Activated CD4-positive, alpha-beta T cell treated with anti-CD3 and anti-CD28 coated beads, Interleukin-10, Interleukin-2, amounts not matched to agents 100 ng/mL and 50 ng/mL, durations not matched to agents 16 hours and 8 hours (primary cell): Measurements from ENCODE around the gene TRPM1.

Source experiments
- DNase-seq: peaks from one replicate; pipeline ENCODE4 v3.0.0-alpha.2; 2020

The TRPM1 gene

DNA sequence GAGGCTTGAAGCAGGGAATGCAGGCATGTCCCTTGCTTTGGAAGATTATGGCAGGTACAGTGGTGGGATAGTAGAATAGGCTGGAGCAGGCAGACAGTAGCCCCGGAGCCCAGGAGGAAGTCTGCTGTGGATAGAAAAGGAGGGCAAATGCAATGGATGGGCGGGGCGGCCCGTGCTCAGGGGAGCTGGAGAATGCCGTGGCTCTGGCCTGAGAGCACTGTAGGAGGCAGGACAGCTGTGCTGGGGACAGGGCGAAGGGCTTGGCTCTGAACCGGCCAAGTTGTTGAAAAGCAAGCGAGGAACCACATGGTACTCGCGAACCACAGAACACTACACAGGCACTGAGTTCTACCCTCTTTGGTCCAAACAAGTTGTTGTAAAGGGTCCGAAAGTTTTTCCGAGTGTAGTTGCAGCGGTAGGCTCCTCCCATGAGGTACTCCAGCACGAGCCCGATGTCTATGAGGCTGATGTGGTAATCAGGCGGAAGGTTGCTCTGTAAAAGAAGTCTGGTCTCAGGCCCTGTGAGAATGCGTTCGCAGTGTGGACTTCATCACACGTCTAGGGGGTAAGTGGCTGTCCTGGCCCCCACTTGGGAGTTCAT, 54.7 kb downstream of the TRPM1 start:
- DNase-seq, result no peak

- no peak for DNase-seq
These were observed 55.9 kb downstream of the TRPM1 start for GRCh38 chr15:31045606-31046005.

- no peak for DNase-seq
These were observed 58.8 kb downstream of the TRPM1 start for GRCh38 chr15:31042751-31043150.

- DNase-seq, result no peak
These were observed 59.9 kb downstream of the TRPM1 start for GRCh38 chr15:31041610-31042009.

DNA sequence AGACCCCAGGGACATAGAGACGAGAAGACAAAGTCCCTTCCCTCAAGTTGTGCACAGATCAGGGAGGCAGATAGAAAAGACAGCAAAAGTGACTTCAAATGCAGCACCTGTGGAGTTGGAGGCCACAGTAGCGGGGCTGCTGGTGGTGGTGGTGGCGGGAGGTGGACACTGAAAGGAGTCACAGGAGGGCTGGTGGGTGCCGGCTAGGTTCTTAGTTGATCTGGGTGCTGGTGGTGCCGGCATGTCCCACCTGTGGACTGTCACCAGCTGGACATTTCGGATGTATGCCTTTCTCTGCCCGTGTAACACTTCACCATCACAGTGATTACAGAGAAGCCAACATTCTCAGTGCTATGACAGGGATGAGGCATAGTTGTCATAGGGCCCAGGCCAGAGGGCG, 60.9 kb downstream of the TRPM1 start:
- no peak for DNase-seq

DNA sequence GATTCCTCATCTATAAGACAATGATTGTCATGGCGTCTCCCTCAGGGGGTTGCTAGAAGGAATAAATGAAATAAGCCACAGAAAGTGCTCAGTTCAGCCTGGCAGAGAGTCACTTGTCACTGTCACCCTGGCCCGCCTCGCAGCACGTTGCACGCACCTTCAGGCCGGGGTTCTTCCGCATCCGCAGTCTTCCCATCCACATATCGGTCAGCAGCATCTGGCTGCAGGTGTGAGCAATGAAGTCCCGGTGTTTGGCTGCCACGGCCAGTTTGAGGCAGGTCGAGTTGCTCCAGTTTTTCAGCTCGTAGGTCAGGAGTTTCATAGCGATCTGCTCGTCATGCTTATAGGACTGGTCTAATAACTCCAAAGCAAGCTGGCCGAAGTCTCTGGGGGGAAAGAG, 61.6 kb downstream of the TRPM1 start:
- no peak for DNase-seq

GRCh38 chr15:31037731-31038477, 63.6 kb downstream of the TRPM1 start:
- no peak for DNase-seq

GRCh38 chr15:31036783-31037182, 64.7 kb downstream of the TRPM1 start:
- DNase-seq, result no peak

DNA sequence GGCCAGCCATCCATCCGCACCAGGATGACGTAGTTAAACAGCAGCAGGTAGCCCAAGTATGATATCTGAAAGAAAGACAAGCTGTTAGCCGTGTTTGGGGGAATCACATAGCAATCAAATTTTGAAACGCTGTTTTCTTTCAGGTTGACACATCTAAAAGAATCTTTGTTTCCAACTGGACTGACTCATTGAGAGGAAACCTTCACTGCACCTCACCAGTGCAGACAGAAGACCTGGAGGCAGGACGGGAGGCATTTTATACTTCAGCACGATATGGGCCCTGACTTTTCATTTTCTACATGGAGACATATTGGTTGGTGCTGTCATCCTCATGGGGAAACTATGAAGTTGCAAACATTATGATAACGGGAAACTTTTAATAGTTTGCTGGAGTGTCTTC, 65.9 kb downstream of the TRPM1 start:
- no peak for DNase-seq

GRCh38 chr15:31034152-31034551, 67.4 kb downstream of the TRPM1 start:
- DNase-seq, result no peak

DNA sequence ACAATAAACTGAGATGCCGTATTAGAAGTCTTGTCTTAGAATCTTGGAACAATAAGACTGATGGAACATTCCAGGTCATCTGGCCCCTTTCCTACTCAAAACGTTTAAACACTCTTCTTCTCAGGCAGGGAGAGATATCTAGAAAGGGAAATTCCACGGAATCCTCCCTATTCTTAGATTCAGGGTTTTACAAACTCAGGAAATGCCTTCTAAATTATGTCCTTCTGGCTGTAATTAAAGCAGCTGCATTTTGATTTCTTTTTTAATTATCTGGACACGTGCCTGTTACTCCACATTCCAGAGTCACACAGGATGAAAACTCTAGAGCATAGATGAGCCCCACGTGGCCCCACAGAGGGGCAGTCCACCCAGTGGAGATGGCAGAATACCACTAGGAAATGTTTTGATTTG, 68.6 kb downstream of the TRPM1 start:
- DNase-seq, result no peak

GRCh38 chr15:31031471-31032067, 70.0 kb downstream of the TRPM1 start:
- DNase-seq, result no peak

DNA sequence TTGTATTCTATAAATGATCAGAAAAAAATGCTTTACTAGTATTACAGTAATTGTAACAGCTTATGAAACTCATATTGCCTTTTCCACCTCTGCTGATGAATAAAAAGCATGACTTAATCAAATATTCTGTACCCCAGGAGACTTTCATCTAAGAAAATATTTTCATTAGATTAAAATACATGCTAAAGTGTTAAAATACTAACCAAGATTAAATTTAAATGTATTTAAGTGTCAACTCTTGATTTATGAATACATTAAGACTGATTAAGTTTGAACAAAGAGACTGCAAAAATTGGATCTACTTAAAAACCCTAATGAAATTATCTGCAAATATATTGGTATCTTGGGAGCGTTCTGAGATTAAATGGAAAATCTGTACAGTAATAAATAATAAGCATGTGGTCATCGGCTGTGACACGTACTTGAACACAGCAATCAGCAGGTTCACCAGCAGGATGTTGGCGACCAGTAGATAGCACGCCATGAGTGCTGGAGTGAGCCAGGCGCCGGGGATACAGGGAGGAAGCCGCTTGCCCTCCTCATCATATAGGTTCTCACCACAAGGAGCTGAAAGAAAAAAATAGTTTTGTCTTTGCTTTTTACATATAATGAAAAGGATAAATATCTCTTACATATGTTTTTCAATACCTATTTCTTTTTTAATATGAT, 73.5 kb downstream of the TRPM1 start:
- no peak for DNase-seq

- no peak for DNase-seq
These were observed 75.5 kb downstream of the TRPM1 start for GRCh38 chr15:31025996-31026395.

- DNase-seq, result no peak
These were observed 76.5 kb downstream of the TRPM1 start for GRCh38 chr15:31024979-31025378.

DNA sequence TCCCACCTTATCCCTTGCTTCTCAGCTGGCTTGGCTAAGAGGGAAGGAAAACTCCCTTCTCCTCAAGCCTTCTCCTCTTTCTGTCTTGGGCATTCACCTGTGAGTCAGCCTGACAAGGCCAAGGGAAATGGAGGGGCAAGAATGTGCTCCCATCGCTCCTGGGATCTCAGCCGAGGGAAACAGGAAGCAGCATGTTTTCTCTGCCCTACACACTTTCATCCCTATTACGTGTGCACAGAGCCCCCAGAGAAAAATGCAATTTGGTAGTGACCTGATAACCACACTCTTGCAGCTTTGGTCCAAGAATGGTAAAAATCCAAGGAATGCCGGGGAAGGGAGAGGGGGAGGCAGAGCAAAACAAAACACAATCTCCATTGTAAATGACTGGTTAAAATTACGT, 77.2 kb downstream of the TRPM1 start:
- DNase-seq, result no peak

DNA sequence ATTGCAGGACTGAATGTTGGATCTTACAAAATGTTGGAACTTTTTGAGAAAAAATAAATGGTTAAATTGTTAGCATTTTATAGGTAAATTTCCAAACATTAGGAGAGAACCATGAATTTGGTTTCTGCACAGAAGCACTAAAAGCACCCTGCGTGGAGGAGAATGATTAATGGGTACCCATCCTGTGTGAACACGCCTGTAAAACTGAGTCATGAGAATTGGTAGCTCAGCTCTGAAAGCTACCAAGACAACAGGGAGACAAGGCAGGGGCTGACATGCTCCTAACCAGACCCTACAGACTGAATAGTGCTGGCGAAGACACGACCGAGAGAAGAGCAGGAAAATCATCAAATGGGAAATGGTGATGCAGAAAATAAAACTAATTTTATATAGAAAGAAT, 77.7 kb downstream of the TRPM1 start:
- no peak for DNase-seq

- no peak for DNase-seq
These were observed 80.4 kb downstream of the TRPM1 start for GRCh38 chr15:31021067-31021665.

DNA sequence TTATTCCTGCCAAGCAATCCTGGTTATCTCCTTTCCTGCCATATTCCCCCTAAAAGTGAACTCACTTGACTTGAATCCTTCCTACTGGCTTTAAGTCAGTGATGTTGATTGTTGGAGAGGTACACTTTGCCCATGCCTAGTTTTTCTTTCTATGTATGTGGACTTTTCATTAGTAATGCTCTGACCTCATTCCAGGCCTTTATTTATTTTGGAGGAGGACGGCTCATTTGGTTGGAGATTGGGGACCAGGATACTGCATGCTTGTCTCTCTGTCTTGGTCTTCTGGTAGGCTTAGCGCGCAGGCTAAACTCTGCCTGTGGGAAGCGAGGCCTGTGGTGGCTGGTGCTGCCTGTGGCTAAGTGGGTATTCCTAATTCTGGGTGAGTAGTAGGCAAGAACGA, 81.0 kb downstream of the TRPM1 start:
- no peak for DNase-seq

- no peak for DNase-seq
These were observed 81.5 kb downstream of the TRPM1 start for GRCh38 chr15:31019986-31020385.

GRCh38 chr15:31017311-31017710, 84.2 kb downstream of the TRPM1 start:
- DNase-seq, result no peak

- no peak for DNase-seq
These were observed 85.0 kb downstream of the TRPM1 start for GRCh38 chr15:31016446-31016915.

DNA sequence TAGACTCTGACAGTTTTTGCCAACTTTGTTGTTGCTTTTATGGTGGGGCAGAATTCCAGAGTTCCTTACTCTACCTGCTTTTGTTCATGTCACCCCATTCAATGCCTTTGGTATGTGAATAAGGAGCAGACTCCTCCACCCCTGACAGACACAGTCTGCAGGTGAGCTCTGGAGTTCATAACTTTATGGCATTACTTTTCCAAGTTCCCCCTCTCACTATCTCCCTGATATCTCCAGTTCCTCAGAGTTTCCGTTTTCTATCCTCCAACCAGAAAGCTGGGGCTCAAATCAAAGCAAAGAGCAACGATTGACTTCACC, 87.0 kb downstream of the TRPM1 start:
- no peak for DNase-seq
